ENCODE measurements around the gene TC2N.
"Not testable (repeated sequence)": the region's sequence is repeated elsewhere in the genome, so short reads cannot be mapped to it uniquely, and the experiment has no call there.

Gene TC2N

DNA sequence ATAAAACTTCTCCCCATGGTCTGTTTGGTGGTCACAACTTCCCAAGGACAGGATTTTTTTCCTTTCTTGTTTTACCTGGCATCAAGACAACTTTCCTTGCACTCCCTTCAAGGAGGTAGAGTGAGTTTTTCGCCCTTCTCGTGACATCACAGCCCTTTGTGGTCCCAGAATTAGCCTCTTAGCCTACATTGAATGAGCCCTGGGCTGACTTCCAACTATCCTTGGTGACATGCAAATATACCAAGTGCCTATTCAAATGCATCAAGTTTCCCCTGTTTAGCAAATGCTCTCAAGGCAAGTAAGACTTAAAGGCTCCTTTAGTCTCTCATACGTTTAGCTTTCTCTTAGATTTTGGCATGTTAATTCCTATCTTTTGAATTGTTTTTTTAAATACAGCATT lies 36.6 kb downstream of the TC2N start:
- DNase-seq = peak; percentile 84 to 85

DNA sequence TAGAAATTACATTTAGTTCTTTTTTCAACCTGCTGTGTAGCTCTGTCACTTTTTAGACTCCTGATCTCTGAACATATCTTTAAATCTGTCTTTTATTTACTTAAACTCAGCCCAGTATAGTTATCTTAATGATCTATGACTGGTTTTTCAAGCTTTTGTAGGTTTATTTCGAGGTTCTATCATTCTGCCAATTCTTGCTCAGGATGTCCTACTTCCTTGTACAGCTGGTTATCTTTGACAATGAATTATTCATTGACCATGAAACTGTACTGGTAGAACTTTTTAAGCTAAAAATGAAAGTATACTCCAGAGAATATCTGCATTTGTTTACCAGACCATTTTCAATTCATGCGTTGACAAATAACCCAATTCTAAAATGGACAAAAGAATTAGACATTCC lies 37.8 kb downstream of the TC2N start:
- no peak for DNase-seq

DNA sequence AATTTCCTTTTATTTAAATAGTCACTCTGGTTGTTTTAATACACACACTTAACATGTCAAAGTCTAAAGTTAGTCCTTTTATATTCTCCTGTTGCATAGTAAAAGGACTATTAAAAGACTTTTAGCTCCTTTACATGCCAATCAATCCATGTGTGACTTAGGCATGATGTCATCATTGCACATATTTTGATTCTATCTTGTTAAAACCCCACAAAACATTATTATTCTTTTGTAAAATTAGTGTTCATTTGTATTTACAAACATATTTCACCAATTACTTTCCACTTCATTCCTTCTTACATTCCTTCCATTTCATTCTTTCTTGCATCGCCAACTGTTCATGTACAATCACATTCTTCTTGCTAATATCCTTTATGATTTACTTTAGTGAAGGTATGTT lies 39.6 kb downstream of the TC2N start:
- DNase-seq = no peak

DNA sequence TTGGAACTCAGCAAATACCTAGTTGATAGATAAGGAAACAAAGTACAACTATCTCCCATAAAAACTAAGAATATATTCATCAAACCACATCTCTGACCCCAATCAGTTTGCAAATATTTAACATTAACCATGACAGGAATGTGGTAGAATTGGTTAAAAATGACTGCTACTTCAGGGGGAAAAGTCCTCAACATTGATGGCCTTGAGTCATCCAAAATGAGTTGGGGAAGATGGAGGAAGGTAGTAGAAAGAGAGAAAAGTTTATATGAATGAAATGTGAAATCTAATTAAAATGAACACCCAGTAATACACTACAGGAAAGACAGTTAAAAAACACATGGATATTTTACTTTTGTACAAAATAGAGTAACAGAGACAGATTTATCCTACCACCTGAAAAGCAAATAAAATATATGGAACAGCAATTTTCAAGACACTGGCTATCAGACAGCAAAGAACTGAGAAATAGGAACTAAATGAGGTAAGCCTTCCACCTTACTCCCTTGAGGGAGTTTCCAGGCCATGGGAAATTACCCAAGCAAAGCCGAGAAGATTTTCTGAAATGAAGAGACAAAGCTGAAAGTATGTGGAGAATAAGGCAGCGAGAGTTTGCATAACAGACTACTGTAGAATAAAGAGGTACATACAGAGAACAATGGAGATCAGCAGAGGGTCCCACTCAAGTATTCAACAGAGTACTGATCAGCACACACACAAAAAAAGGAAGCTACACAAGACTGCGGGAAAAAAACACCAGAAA lies 49.6 kb downstream of the TC2N start:
- no peak for DNase-seq

DNA sequence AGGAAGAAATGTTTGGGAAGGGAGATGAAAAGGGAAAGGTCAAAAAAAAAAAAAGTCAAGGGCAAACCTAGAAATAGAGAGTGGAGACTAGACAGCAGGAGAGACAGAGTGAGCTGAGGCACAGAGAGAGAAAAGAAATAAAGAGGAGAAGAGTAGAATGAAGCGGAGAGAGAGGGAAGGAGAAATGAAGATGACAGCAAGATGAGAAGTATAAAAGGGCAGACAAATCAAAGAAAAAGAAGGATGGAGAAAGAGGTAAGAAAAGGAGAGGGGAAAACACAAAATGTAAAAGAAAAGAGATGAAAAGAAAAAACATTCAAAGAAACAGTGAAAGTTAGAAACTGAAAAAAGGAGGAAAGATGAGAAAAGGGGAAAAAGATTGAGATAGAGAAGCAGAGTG lies 53.0 kb downstream of the TC2N start:
- no peak for DNase-seq

DNA sequence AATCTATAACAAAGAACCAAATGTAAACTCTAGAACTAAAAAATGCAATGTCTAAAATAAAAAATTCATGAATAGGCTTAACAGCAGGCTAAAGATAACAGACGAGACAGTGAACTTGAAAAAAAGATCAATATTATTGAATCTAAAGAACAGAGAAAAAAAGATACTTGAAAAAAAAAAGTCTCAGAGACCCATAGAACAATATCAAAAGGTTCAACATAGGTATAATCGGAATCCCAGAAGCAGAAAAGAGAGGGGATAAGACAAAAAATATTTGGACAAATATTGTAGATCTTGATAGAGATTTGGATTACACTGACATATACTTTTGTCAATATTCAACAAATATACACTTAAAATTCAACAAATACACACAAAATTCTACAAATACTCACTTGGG lies 56.6 kb downstream of the TC2N start:
- DNase-seq = no peak

DNA sequence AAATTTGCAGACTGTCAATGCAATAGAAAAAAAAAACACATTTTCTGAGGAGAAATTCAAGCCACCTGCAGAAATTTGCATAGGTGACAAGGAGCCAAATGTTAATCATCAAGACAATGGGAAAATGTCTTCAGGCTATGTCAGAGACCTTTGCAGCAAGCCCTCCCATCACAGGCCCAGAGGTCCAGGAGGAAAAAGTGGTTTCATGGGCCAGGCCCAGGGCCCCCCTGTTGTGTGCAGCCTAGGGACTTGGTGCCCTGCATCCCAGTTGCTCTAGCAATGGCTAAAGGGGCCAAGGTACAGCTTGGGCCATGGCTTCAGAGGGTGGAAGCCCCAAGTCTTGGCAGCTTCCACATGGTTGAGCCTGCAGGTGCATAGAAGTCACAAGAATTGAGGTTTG lies 60.6 kb downstream of the TC2N start:
- no peak for DNase-seq

DNA sequence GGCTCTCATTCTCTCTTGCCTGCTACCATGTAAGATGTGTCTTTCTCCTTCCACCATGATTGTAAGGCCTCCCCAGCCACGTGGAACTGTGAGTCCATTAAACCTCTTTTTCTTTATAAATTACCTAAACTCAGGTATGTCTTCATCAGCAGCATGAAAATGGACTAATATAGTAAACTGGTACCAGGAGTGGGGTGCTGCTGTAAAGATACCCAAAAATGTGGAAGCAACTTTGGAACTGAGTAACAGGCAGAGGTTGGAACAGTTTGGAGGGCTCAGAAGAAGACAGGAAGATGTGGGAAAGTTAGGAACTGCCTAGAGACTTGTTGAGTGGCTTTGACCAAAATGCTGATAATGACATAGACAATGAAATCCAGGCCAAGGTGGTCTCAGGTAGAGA lies 61.2 kb downstream of the TC2N start:
- not testable (repeated sequence) for DNase-seq

DNA sequence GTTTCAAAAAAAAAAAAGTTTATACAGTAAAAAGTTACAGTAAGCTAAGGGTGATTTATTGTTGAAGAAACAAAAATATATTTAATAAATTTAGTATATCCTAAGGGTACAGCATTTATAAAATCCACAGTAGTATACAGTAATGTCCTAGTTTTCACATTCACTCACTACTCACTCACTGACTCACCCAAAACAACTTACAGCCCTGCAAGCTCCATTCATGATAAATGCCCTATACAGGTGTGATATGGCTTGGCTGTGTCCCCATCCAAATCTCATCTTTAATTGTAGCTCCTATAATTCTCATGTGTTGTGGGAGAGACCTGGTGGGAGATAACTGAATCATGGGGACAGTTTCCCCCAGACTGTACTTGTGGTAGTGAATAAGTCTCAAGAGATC lies 61.7 kb downstream of the TC2N start:
- no peak for DNase-seq

DNA sequence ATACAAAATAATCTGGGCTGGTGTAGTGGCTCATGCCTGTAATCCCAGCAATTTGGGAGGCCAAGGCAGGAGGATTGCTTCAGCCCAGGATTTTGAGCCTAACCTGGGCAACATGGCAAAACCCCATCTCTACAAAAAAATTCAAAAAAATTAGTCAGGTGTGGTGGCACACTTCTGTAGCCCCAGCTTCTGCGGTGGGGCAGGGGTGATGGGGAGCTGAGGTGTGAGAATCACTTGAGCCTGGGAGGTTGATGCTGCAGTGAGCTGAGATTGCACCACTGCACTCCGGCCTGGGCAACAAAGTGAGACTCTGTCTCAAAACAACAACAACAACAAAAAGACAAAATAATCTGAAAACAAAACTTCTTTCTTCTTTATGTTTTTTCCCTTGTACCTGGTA lies 66.0 kb downstream of the TC2N start:
- no peak for DNase-seq

DNA sequence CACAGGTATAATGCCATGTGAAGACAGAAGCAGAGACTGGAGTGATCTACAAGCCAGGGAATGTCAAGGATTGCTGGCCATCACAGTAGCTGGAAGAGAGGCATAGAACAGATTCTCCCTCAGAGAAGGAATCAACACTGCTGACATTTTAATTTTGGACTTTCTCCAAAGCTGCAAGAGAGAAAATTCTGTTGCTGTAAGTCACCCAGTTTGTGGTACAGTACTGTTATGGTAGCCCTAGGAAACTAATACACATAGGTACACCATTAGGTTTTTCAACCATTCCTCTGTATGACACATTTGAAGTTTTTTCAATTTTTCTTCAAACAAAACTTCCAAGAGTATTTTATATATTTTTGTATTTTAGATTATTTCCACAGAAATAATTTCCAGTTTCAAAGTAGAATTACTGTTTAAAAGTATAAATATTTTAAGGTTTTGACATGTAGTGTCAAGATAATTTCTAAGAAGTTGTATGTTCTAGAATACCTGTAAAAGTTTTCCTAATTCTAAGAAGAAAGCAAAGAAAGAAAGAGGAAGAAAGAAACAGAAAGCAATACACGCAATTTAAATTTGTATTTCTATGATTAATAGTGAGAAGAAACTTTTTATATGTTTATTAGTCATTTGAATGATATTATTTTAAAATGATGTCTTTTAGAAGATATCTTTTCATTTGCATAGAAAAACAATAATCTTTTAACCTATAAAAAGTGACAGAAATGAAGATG lies 70.6 kb downstream of the TC2N start:
- DNase-seq = no peak

DNA sequence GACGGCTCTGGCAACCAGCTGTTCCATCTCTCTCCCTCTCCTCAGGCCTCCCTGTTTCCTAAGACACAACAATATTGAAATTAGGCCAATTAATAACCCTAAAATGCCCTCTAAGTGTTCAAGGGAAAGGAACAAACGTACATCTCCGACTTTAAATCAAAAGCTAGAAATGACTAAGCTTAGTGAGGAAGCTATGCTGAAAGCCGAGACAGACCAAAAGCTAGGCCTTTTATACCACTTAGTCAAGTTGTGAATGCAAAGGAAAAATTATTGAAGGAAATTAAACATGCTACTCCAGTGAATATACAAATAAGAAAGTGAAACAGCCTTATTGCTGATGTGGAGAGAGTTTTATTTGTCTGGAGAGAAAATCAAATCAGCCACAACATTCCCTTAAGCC lies 73.6 kb downstream of the TC2N start:
- no peak for DNase-seq

DNA sequence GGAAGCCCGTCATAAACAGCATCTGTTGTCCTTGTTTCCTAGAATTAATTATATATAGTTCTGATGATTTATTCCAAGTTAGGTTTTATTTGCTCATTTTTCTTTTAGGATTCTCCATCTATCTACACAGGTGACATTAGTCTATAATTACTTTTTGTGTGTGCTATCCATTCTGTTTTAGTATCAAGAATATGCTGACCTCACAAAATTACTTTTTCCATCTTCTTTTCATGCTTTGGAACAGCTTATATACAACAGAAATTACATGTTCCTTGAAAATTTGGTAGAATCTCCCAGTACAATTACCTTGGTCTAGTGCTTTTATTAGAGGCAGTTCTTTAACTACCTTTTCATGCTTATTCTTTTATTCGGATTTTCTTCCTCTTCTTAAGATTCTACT lies 81.1 kb downstream of the TC2N start:
- DNase-seq = no peak

DNA sequence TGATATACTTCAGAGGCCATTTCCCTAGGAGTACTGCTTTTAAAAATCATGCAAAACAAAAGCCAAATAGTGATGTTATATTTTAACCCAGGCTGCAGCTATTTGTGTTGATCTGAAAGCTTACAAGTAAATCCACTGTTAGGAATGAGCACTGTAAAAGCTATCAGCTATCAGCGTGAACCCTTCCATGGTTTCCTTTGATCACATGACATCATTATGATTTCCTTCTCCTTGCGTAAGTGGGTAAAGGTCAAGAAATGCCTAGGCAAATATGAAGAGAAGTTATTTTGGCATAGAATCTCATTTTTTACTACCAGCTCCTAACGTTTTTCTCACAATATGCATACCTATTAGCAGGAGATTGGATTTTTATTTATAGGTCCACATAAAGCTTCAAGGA lies 86.9 kb downstream of the TC2N start:
- peak; percentile 35 to 48 for DNase-seq

DNA sequence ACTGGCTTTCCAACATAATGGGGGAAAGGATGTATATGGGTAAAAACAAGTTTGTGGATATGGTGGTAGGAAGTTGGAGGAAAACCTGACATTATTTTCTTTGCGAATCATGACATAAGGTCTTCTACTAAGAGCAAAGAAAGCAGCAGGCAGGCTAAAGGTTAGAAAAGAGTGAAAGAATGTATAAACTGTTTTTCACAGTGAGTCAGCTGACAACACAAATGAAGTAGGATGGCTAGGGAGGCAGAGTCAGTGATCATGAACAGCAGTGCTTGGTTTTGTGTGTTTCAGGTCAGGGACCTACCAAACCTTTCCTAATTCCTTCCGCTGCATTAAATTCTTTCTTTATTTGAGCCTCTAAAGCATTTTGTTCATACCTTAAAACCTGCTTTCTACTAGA lies 89.1 kb downstream of the TC2N start:
- no peak for DNase-seq

DNA sequence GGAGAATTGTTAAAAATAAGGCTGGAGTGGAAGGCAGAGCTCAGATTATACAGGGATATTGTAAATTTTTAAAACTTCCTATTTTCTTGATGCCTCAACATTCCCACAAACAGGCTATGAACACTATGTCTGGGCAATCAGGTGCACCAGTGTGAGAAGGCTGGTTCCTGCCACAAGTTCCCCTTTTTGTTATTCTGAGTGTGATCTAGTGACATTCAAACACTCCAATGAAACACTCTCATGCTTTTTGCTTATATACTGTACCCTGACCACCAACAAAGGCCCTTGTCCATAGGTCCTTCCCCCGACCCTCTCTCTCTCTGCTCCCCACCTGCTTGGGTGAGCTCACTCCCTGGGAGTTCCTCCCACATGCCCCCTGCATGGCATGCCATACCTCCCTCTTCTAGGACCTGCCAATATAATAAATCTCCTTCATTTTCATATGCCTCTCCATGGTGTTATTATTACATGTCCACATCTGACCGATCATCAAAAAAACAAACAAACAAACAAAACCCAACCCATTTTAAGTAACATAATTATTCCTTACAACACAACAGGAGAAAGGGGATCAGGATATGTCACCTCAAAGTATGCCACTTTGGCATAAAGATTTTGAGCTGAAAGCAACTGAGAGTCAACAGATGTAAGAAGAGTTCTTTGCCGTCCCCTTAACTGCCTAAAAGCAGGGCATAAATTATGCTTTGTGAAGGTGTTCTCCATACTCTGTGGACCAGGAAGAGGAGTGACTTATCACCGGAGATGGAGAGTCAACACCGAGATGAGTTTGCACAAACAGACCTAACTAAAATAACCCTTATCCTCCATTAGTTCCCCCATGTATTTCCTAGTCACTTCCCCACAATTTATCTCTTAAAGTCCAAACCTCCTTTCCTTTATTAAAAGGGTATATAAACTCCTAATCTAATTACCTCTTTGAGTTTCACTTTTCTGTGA lies 92.9 kb downstream of the TC2N start:
- DNase-seq = no peak

DNA sequence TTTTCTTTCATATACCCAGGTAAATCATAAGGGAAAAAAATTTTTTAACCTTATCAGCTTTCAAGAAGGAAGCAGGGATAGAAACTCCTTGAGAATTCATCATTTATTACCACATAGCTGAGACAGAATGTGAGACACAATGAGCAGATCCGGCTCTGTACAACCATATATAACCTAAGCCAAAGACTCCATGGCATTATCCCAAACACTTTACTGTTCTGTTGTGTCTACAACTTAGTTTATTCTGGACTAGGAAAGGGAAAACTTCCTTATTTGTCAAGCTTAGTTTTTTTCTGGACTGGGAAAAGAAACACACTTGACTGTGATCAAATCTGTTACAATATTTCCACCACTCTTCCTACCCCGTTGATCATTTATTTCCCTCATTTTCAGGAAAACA lies 97.2 kb downstream of the TC2N start:
- no peak for DNase-seq

DNA sequence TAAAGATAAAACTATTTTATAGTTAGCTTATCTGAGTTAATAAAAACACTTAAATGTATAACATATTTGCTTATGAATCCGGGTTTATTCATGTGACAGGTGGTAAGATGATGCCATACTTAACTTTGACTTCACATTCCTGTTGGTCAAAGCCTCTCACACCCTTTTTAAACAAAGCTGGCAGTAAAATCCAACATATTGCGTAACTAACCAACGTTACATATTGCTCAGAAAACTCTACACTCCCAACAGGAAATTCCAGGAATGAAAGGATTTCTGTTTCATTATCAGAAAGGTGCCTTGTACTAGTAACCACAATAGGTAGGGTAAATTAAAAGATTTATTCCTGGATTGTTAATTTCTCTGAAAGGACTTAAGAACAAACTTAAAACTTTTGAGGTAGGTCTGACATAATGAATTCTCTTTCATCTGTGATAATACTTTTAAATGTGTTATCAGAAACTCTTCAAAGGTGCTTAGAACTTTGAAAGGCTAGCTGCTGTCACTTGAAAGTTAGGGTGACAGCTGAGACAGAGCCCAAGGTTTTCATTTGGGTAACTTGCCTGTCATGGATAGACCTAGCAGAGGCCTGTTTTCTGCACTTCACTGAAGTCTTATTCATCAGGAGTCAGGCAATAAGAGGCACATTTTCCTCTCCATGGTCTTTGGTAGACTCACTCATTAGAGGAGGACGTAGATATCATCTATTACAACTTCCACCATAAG lies 111.6 kb downstream of the TC2N start:
- no peak for DNase-seq

DNA sequence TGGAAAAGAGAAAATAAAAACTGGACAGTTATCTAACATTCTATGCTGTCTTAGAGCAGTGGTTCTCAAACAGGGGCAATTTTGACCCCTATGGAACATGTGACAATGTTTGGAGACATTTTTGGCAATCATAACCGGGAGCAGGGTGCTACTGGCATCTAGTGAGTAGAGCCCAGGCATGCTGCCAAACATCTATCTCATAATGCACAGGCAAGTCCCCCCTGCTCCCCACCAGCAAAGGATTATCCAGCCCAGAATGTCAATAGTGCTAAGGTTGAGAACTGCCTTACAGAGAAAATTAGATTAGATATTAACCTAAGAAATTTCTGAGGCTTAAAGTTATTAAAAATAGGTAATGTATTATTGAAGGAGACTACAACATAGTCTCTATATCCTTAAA lies 112.5 kb downstream of the TC2N start:
- DNase-seq = no peak

DNA sequence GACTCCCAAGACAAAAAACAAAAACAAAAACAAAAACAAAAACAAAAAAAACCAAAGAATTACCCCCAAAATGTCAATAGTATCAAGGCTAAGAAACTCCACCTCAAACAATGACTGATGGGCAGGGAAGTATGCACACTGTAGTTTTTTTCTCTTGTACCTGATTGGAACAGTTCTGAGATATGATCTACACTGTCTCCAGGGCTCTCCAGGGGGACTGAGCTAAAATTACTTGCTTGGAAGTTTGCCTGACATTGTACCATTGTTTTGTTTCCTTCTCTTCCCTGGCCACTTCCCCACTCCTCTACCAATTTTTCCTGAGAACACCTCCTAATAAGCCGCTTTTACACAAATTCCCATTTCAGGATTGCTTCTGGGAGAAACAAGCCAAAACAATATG lies 113.2 kb downstream of the TC2N start:
- DNase-seq = no peak

DNA sequence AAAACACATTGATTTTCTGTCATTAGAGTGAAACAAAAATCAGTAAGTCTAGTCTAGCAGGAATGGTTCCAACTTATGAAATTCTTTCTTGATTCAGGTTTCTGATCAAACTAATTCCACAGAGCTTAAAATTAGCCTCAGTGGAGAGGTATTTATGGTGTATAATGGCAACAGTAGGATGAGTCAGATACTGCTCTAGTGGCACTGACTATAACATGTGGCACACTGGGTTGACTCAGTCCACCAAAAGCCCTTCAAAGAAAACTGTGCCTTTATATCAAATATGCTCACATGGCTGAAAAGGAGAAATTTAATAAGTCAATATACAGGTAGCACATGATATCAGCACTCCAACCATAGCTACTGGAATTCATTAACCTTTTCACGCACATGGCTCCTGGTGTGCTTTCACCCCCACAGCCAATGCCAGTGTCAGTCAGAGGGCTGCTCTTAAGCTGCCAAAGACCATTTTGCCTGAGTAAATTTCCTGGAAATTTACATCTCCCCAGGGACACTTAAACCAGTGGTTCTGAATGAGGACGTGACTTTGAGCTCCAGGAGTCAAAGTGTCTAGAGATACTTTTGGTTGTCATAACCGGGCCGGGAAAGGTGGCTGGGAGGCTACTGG lies 113.7 kb downstream of the TC2N start:
- peak; percentile 92 to 93 for DNase-seq

DNA sequence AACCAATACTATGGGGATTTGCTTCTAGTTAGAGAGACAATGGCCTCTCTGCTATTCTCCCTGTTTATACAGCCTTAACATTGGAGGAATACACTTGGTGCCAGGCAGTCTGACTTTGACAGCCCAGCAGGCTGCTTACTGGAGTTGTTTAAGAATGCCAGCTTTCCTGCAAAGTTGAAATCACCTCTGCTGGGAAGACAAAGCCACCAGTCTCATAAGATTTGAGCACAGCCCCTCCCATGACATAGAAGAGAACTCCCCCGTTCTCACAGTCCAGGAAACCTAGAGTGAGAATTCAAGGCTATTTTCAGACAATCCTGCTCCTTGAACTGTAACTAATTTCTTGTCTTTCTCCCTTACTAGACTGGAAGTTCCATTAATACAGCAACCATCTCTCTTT lies 114.4 kb downstream of the TC2N start:
- no peak for DNase-seq
